ENCODE measurements around the gene FKBP1A.

DNA sequence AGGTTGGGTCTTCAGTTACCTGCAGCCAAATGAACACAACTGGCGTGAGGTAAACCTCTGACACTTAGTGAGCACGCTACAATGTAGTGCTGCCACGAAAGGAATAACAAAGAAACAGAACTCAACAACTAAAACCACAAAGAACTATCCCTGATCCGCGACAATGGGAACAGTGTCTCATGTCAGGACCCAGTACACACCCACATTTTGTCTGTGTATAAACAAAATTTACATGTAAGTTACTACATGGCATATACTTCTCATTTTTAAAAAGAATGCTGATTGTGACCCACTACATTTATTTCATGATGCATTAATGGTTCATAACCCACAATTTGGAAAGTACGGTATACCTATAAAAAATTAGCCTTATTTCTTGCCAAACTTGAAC lies 14.1 kb downstream of the FKBP1A start:
- TF ChIP-seq, protein P1, sequence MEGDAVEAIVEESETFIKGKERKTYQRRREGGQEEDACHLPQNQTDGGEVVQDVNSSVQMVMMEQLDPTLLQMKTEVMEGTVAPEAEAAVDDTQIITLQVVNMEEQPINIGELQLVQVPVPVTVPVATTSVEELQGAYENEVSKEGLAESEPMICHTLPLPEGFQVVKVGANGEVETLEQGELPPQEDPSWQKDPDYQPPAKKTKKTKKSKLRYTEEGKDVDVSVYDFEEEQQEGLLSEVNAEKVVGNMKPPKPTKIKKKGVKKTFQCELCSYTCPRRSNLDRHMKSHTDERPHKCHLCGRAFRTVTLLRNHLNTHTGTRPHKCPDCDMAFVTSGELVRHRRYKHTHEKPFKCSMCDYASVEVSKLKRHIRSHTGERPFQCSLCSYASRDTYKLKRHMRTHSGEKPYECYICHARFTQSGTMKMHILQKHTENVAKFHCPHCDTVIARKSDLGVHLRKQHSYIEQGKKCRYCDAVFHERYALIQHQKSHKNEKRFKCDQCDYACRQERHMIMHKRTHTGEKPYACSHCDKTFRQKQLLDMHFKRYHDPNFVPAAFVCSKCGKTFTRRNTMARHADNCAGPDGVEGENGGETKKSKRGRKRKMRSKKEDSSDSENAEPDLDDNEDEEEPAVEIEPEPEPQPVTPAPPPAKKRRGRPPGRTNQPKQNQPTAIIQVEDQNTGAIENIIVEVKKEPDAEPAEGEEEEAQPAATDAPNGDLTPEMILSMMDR (IDR thresholded peaks at IDR 0.05 in 8 of 11, conservative IDR thresholded peaks at IDR 0.05 in 3 of 11) = no peak
- TF ChIP-seq POLR2A (IDR thresholded peaks at IDR 0.05) (no peak), POLR2AphosphoS5 (IDR thresholded peaks at IDR 0.05) (no peak)

Measured in spleen (tissue), 7 donors.